Kidney (tissue), 14 donors: ENCODE data around the gene GPNMB. TPM values are rescaled to one million over a fixed set of nuclear protein-coding genes. Genes with fewer than 3 reads are reported as not detected.

Source experiments
- DNase-seq, 5 donors: peaks; one replicate each; pipeline ENCODE4 v3.0.0-alpha.2; 2013 to 2020
- FAIRE-seq: peaks from 2 replicates; lab custom pipeline; 2012; peaks lifted over from hg19 to GRCh38; lab: Jason Lieb, UNC
- H3K27ac ChIP-seq, 2 donors: one replicate each; pipeline ENCODE4 v1.7.0; 2013; ENCODE audit warnings: low read depth in 2 of 2, low read length in 2 of 2, inconsistent platforms in 1 of 2
- H3K27me3 ChIP-seq: one replicate; pipeline ENCODE4 v1.7.1; 2013; ENCODE audit warnings: low read length, inconsistent platforms; ENCODE audit not compliant: control insufficient read depth, insufficient read depth
- H3K36me3 ChIP-seq, 3 donors: one replicate each; pipeline versions ENCODE4 v1.7.0 to v1.7.1; 2013; ENCODE audit warnings: low read length in 3 of 3, control low read depth in 1 of 3, inconsistent platforms in 1 of 3; ENCODE audit not compliant: insufficient read depth in 3 of 3, control insufficient read depth in 2 of 3
- H3K4me1 ChIP-seq, 3 donors: one replicate each; pipeline versions ENCODE4 v1.7.0 to v1.7.1; 2013; ENCODE audit warnings: low read length in 3 of 3, inconsistent platforms in 1 of 3, low read depth in 1 of 3; ENCODE audit not compliant: control insufficient read depth in 2 of 3, insufficient read depth in 2 of 3
- H3K4me3 ChIP-seq, 3 donors: one replicate each; pipeline versions ENCODE4 v1.7.0 to v1.8.1; 2013; ENCODE audit warnings: low read length in 3 of 3, control low read depth in 1 of 3, inconsistent platforms in 1 of 3
- H3K9ac ChIP-seq, 3 donors: one replicate each; pipeline versions ENCODE4 v1.7.0 to v1.7.1; 2013; ENCODE audit warnings: low read length in 3 of 3, control low read depth in 1 of 3, inconsistent platforms in 1 of 3
- H3K9me3 ChIP-seq, 3 donors: one replicate each; pipeline versions ENCODE4 v1.7.0 to v1.7.1; 2013; ENCODE audit warnings: low read length in 3 of 3, control low read depth in 1 of 3, inconsistent platforms in 1 of 3; ENCODE audit not compliant: control insufficient read depth in 2 of 3, insufficient read depth in 1 of 3
- intact Hi-C: fragments of 100-400 bp; cut with DNase I; formaldehyde crosslinking; loops from one replicate; pipeline ENCODE4 v1.11.1; 2022
- polyA plus RNA-seq: library from polyadenylated mRNA; stranded (reverse); fragments of 350-450 nt; fragmentation: Illumina TruSeq; extraction: RNeasy Lipid Tissue Mini Kit (QIAGEN cat#74804); gene quantifications from one replicate; pipeline ENCODE4 v1.2.3, GENCODE V29; 2014; ENCODE audit warnings: low read depth, low replicate concordance; ENCODE audit not compliant: insufficient read depth
- total RNA-seq: library from RNA; stranded (reverse); fragmentation: NEBNext Ultra II Directional; extraction: Animal tissue kit (Norgen Biotek cat#: 25700); gene quantifications from one replicate; pipeline ENCODE4 v1.2.1, GENCODE V29; 2021
- TF ChIP-seq, protein P1 (sequence below): IDR thresholded peaks from 3 replicates; pipeline ENCODE4 v1.5.1; 2012; ENCODE audit warnings: mild to moderate bottlenecking, moderate library complexity, borderline replicate concordance; ENCODE audit not compliant: insufficient read depth; ENCODE audit errors: extremely low read depth
- donor health status: control.
- donor health status: control.
- donor health status: control.
- donor health status: control.
- donor health status: control.
- donor health status: DM: yes; HTN: yes; CAD: no.
- donor health status: Normal renal cell carcinoma (clear cell type).

GPNMB gene
- total and polyA plus RNA-seq, 2 donors from 2014 or later = 43.9 to 60.6 TPM

DNA sequence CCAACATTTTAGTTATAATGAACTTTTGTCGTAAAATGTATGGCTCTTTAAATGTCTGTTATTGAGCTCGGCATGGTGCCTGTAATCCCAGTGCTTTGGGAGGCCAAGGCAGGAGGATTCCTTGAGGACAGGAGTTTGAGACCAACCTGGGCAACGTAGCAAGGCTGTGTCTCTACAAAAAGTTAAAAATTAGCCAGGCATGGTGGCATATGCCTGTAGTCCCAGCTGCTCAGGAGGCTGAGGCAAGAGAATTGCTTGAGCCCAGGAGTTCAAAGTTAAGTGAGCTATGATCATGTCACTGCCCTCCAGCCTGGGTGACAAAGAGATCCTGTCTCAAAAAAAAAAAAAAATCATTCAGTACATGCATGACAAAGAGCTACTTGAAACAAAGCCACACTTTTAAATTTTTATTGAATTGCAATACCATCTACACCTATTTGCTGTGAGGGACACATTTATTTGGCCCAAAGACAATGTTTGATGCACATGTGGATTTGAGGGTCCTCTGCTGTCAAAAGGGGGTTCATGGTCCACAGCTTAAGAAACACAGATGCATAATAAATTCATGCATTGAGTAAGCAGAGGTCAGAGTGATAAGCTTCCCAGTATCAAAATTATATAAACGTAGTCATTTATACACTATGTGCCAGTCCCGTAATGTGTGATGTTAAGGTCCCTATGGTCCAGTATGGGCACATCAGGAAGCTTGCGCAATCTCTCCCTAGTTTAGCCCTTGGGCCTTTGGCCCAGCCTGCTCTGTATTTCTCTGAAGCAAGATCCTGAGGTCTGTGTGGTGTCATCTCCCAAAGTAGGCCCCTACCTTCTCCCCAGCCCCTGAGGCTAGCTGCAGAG, 48.2 kb downstream of the GPNMB start:
- peaks cover 0 to 5% (median 3%) of the 10 kb centered on the region in 3 donors for H3K4me1 ChIP-seq
- intact Hi-C loops = no loop called here
- no peaks in the 10 kb centered on the region for H3K36me3 ChIP-seq
- TF ChIP-seq, protein P1, sequence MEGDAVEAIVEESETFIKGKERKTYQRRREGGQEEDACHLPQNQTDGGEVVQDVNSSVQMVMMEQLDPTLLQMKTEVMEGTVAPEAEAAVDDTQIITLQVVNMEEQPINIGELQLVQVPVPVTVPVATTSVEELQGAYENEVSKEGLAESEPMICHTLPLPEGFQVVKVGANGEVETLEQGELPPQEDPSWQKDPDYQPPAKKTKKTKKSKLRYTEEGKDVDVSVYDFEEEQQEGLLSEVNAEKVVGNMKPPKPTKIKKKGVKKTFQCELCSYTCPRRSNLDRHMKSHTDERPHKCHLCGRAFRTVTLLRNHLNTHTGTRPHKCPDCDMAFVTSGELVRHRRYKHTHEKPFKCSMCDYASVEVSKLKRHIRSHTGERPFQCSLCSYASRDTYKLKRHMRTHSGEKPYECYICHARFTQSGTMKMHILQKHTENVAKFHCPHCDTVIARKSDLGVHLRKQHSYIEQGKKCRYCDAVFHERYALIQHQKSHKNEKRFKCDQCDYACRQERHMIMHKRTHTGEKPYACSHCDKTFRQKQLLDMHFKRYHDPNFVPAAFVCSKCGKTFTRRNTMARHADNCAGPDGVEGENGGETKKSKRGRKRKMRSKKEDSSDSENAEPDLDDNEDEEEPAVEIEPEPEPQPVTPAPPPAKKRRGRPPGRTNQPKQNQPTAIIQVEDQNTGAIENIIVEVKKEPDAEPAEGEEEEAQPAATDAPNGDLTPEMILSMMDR = no peak
- no peak overlapping the region for H3K27ac ChIP-seq
- H3K9me3 ChIP-seq = no peaks in the 10 kb centered on the region
- H3K4me3 ChIP-seq = no peak overlapping the region
- H3K9ac ChIP-seq = no peak overlapping the region
- H3K27me3 ChIP-seq = no peaks in the 10 kb centered on the region
- DNase-seq = no peak
- FAIRE-seq = no peak

DNA sequence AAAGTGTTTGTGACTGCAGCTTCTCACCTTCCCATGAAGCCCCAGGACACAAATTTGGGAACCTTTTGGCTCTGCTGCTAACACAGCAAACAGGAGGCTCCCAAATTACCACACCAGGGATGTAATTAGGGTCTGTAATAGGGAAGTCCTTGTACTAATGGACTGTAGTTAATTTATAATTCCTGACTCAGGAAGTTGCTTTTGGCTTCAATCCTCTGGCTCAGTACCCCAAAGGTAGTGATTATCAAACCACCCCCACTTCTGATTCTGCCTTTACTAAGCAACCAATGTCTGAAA, 48.8 kb downstream of the GPNMB start:
- H3K36me3 ChIP-seq = no peaks in the 10 kb centered on the region
- DNase-seq (no peak), FAIRE-seq (no peak)
- intact Hi-C loops = no loop called here
- no peaks in the 10 kb centered on the region for H3K9me3 ChIP-seq
- H3K27ac ChIP-seq = no peak overlapping the region
- H3K4me1 ChIP-seq = peaks cover 4 to 5% (median 5%) of the 10 kb centered on the region in 3 donors
- TF ChIP-seq, protein P1 = no peak
- H3K27me3 ChIP-seq = no peaks in the 10 kb centered on the region
- no peak overlapping the region for H3K4me3 ChIP-seq
- no peak overlapping the region for H3K9ac ChIP-seq

DNA sequence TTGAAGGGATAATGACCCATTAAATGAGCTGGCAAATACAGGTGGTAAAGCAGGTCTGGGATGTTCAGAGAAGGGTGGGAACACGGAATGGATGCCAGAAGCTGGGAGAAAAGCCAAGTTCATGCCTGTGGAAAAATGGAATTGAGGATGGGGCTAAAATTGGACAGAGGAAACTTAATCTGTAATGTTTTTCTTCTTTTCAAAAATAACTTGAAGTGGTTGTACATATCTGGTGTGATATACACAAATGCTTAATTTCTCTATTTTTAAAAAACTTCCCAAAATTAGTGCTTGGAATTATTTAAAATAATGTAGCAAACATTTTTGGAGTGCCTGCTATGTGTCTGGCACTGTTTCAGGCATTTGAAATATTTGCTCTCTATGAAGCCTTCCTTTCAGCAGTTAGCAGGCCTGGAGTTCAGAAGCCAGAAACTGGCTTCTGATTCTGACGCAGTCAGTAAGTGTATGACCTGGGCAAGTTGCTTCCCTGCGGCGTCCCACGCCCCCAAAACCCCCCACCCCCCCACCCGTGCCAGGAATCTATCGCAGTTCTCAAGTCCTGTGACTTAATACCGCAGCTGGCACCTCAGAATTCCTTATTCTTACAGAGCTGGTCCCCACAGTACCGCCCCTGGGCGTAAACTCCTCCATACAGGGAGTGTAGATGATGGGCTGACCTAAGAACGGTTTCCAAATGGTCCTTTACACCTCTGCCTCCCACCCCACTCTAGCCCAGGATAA, 51.7 kb downstream of the GPNMB start:
- H3K4me1 ChIP-seq = peaks cover 5 to 13% (median 11%) of the 10 kb centered on the region in 3 donors
- TF ChIP-seq, protein P1 = no peak
- H3K27me3 ChIP-seq = no peaks in the 10 kb centered on the region
- H3K9ac ChIP-seq = no peak overlapping the region
- FAIRE-seq (no peak), DNase-seq (peak in 2 of 5 donors; percentile 42 to 49)
- H3K36me3 ChIP-seq = no peaks in the 10 kb centered on the region
- intact Hi-C loops = no loop called here
- H3K4me3 ChIP-seq = peak overlapping the region; percentile 82 to 96 (median 94)
- H3K9me3 ChIP-seq = no peaks in the 10 kb centered on the region
- peak overlapping the region in 1 of 2 donors; percentile 51 for H3K27ac ChIP-seq
